Aorta (tissue), 5 donors: Measurements from ENCODE around the gene CFAP90. TPM values are rescaled to one million over a fixed set of nuclear protein-coding genes. Genes with fewer than 3 reads are reported as not detected.

Experiments used
- ATAC-seq: fragments of 200-7000 bp; cut with Tn5 transposase; one replicate; pipeline ENCODE4 v1.9.1; 2022; ENCODE audit warnings: moderate library complexity; ENCODE audit not compliant: low FRiP score
- DNase-seq, 2 donors: peaks; one replicate each; pipeline ENCODE4 v3.0.0-alpha.2; 2020
- H3K27ac ChIP-seq, 2 donors: one replicate each; pipeline ENCODE4 v1.5.1; 2013; ENCODE audit warnings: low read length in 2 of 2, mild to moderate bottlenecking in 2 of 2, moderate library complexity in 2 of 2, control low read depth in 1 of 2, inconsistent platforms in 1 of 2, low read depth in 1 of 2
- H3K27me3 ChIP-seq, 2 donors: one replicate each; pipeline ENCODE4 v1.6.1; 2013; ENCODE audit warnings: control low read depth in 1 of 2, low read length in 1 of 2, mild to moderate bottlenecking in 1 of 2, moderate library complexity in 1 of 2; ENCODE audit not compliant: insufficient read depth in 2 of 2, control insufficient read depth in 1 of 2
- H3K36me3 ChIP-seq, 2 donors: one replicate each; pipeline ENCODE4 v1.6.1; 2013; ENCODE audit warnings: control low read depth in 1 of 2, low read length in 1 of 2, mild to moderate bottlenecking in 1 of 2; ENCODE audit not compliant: insufficient read depth in 2 of 2, control insufficient read depth in 1 of 2
- H3K4me1 ChIP-seq, 2 donors: one replicate each; pipeline ENCODE4 v1.6.1; 2013; ENCODE audit warnings: low read length in 2 of 2, control low read depth in 1 of 2, mild to moderate bottlenecking in 1 of 2, moderate library complexity in 1 of 2; ENCODE audit not compliant: insufficient read depth in 2 of 2, control insufficient read depth in 1 of 2
- H3K4me3 ChIP-seq, 2 donors: one replicate each; pipeline ENCODE4 v1.5.1; 2013; ENCODE audit warnings: low read length in 2 of 2, control low read depth in 1 of 2, mild to moderate bottlenecking in 1 of 2
- H3K9me3 ChIP-seq: one replicate; pipeline ENCODE4 v1.6.1; 2013; ENCODE audit warnings: mild to moderate bottlenecking, low read length; ENCODE audit not compliant: control insufficient read depth
- WGBS, 2 donors: extraction: QIAGEN DNeasy Blood & Tissue Kit; methylation state at CpG; one replicate each; pipeline ENCODE4 v1.1.7; 2013; 5-methylcytosine and 5-hydroxymethylcytosine counted together
- intact Hi-C, 2 donors: fragments of 100-400 bp; cut with DNase I; formaldehyde crosslinking; loops; one replicate each; pipeline versions ENCODE4 v1.14.2 to v1.15.0; 2022
- polyA plus RNA-seq, 2 donors: library from polyadenylated mRNA; stranded (reverse); fragments of 200-250 nt; gene quantifications; one replicate each; pipeline ENCODE4 v1.2.3, GENCODE V29; 2013
- total RNA-seq, 2 donors: library from RNA; stranded (reverse); fragmentation: NEBNext Ultra II Directional; extraction: Animal tissue kit (Norgen Biotek cat#: 25700); gene quantifications; one replicate each; pipeline ENCODE4 v1.2.1, GENCODE V29; 2021
- donor health status: healthy with polysubstance abuse.
- donor health status: Bipolar disorder and iron deficiency.
- donor health status: DM: no; HTN: no; CAD: no.
- donor health status: DM: no; HTN: no; CAD: no.
- donor health status: DM: yes; HTN: yes; CAD: no.

CFAP90 gene
- total and polyA plus RNA-seq, 4 donors = 0.18 to 0.50 (median 0.39) TPM; not detected in 1

GRCh38 chr5:7845557-7845956 is 5.4 kb downstream of the CFAP90 start:
- Histone ChIP-seq H3K36me3 (no peaks in the 10 kb centered on the region), H3K4me3 (no peak overlapping the region), H3K9me3 (no peaks in the 10 kb centered on the region), H3K27ac (no peak overlapping the region), H3K4me1 (no peaks in the 10 kb centered on the region), H3K27me3 (no peaks in the 10 kb centered on the region)
- ATAC-seq (no peak), DNase-seq (no peak)
- WGBS, 2 donors = 16 to 29% methylated on average over 7 of the region's 7 CpGs
- intact Hi-C loops = no loop called here

DNA sequence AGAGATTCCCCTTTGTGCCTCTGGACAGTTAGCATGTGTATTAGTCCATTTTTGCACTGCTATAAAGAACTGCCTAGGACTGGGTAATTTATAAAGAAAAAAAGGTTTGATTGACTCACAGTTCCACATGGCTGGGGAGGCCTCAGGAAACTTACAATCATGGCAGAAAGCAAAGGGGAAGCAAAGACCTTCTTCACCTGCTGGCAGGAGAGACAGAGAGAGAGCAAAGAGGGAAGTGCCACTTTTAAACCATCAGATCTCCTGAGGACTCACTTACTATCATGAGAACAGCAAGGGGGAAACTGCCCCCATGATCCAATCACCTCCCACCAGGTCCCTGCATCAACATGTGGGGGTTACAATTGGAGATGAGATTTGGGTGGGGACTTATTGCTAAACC is 6.0 kb downstream of the CFAP90 start:
- ATAC-seq (no peak), DNase-seq (no peak)
- Histone ChIP-seq H3K36me3 (no peaks in the 10 kb centered on the region), H3K9me3 (no peaks in the 10 kb centered on the region), H3K27me3 (no peaks in the 10 kb centered on the region), H3K4me3 (no peak overlapping the region), H3K27ac (no peak overlapping the region), H3K4me1 (no peaks in the 10 kb centered on the region)
- intact Hi-C loops = no loop called here

DNA sequence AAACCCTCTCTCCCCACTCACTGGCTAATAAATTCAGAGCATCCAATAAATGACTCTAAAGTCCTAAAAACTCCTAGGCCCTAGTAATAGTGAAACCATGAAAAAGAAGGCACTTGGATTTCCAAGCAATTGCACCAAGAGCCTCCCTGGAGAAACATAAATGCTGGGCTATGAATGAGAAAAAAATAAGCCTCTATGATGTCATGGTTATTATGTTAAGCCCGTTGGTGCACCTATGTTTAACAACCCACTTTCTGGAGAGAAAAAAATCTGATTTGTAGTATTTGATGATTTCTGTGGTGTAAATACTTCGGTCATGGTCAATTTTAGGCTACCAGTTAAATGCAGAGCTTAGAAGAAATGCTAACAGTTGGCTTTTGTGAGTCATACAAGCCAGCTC is 8.4 kb downstream of the CFAP90 start:
- no peaks in the 10 kb centered on the region for H3K36me3 ChIP-seq
- ATAC-seq (no peak), DNase-seq (no peak)
- H3K4me3 ChIP-seq = no peak overlapping the region
- intact Hi-C loops = no loop called here
- H3K27me3 ChIP-seq = no peaks in the 10 kb centered on the region
- no peak overlapping the region for H3K27ac ChIP-seq
- WGBS, 2 donors = 61 to 70% methylated on average over 2 of the region's 2 CpGs
- no peaks in the 10 kb centered on the region for H3K9me3 ChIP-seq
- H3K4me1 ChIP-seq = no peaks in the 10 kb centered on the region

GRCh38 chr5:7837403-7837802 is 13.5 kb downstream of the CFAP90 start:
- Histone ChIP-seq H3K4me1 (no peaks in the 10 kb centered on the region), H3K4me3 (no peak overlapping the region), H3K27ac (no peak overlapping the region), H3K27me3 (no peaks in the 10 kb centered on the region), H3K36me3 (no peaks in the 10 kb centered on the region), H3K9me3 (no peaks in the 10 kb centered on the region)
- WGBS, 2 donors = 28 to 31% methylated on average over 3 of the region's 3 CpGs
- ATAC-seq (no peak), DNase-seq (no peak)
- intact Hi-C loops = no loop called here

GRCh38 chr5:7834982-7835381 is 16.0 kb downstream of the CFAP90 start:
- no peaks in the 10 kb centered on the region for H3K36me3 ChIP-seq
- ATAC-seq (no peak), DNase-seq (no peak)
- no peak overlapping the region for H3K27ac ChIP-seq
- 85 to 87% methylated on average over 4 of the region's 4 CpGs for WGBS, 2 donors
- H3K9me3 ChIP-seq = no peaks in the 10 kb centered on the region
- no peaks in the 10 kb centered on the region for H3K4me1 ChIP-seq
- no peak overlapping the region for H3K4me3 ChIP-seq
- no peaks in the 10 kb centered on the region for H3K27me3 ChIP-seq
- intact Hi-C loops = no loop called here

- Histone ChIP-seq H3K4me1 (no peaks in the 10 kb centered on the region), H3K27me3 (no peaks in the 10 kb centered on the region), H3K9me3 (no peaks in the 10 kb centered on the region), H3K4me3 (no peak overlapping the region), H3K27ac (no peak overlapping the region), H3K36me3 (no peaks in the 10 kb centered on the region)
- intact Hi-C loops = no loop called here
- DNase-seq = no peak
- no peak for ATAC-seq
- 48 to 54% methylated on average over 10 of the region's 10 CpGs for WGBS, 2 donors
These were observed 22.7 kb downstream of the CFAP90 start for GRCh38 chr5:7828269-7828668.

DNA sequence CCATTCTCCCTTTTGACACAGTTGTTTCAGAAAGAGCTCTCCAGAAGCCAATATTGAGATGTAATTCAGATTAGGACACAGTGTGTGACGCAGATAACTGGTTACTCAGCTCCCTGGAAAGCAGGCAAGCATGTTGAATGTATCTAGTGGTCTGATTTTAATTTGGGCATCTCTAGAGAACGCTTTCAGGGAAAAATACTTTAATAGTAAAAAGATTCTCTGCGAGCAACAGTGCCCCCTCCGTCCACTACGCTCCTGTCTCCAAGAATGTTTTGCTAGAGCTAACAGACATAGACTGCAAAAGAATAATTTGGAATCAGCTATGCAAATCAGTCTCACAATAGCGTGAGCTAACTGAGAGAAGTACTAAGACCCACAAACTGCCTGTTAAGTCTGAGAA is 23.3 kb downstream of the CFAP90 start:
- H3K4me1 ChIP-seq = no peaks in the 10 kb centered on the region
- no peak overlapping the region for H3K27ac ChIP-seq
- H3K36me3 ChIP-seq = no peaks in the 10 kb centered on the region
- 60% methylated on average over 6 of the region's 6 CpGs for WGBS, 2 donors
- no peaks in the 10 kb centered on the region for H3K9me3 ChIP-seq
- DNase-seq = no peak
- H3K4me3 ChIP-seq = no peak overlapping the region
- intact Hi-C loops = no loop called here
- H3K27me3 ChIP-seq = no peaks in the 10 kb centered on the region
- peak; percentile 64 for ATAC-seq

DNA sequence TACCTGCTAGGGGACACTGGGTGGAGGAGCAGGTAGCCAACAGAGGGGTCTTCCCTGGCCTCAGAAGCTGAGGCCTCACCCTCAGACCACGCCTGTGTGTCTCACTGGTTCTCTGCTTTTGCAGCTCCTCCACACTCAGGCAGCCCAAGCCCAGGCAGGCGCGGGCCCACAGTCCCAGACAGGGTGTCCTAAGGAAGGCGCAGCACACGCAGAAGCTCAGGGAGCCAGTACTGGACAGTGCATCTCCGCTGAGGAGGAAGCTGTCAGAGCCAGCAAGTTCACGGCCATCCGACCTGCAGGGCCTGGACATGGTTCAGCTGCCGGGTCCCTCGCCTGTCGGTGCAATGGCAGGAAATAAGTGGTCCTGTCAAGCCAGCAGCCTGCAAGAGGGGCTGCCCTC is 25.3 kb downstream of the CFAP90 start:
- Histone ChIP-seq H3K9me3 (no peaks in the 10 kb centered on the region), H3K4me3 (no peak overlapping the region), H3K4me1 (no peaks in the 10 kb centered on the region), H3K36me3 (no peaks in the 10 kb centered on the region), H3K27ac (no peak overlapping the region), H3K27me3 (no peaks in the 10 kb centered on the region)
- DNase-seq (no peak), ATAC-seq (no peak)
- intact Hi-C loops = no loop called here
- WGBS, 2 donors = 82 to 84% methylated on average over 11 of the region's 11 CpGs

DNA sequence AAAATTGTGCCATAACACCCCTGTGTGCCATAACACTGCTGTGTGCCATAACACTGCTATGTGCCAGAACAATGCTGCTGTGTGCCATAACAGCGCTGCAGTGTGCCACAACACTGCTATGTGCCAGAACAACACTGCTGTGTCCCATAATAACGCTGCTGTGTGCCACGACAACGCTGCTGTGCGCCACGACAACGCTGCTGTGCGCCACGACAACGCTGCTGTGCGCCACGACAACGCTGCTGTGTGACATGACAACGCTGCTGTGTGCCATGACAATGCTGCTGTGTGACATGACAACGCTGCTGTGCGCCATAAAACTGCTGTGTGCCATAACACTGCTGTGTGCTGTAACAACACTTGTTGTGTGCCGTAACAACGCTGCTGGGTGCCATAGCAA is 25.9 kb downstream of the CFAP90 start:
- intact Hi-C loops = no loop called here
- Histone ChIP-seq H3K4me1 (no peaks in the 10 kb centered on the region), H3K9me3 (no peaks in the 10 kb centered on the region), H3K27ac (no peak overlapping the region), H3K36me3 (no peaks in the 10 kb centered on the region), H3K4me3 (no peak overlapping the region), H3K27me3 (no peaks in the 10 kb centered on the region)
- ATAC-seq = no peak
- 94 to 95% methylated on average over 18 of the region's 18 CpGs for WGBS, 2 donors
- no peak for DNase-seq
